CD8-positive, alpha-beta memory T cell (primary cell): ENCODE measurements around the gene CAT. TPM values are rescaled to one million over a fixed set of nuclear protein-coding genes. Genes with fewer than 3 reads are reported as not detected.
A peak's percentile ranks its signal among the peaks of the same experiment; 100 is the strongest.

ENCODE experiments used
- CTCF ChIA-PET: fragments of 350-600 bp; sonication (Branson Sonifier 250); formaldehyde crosslinking; loops from one replicate; lab custom pipeline; 2021; ENCODE audit warnings: antibody characterized with exemption; lab: Charles Lee
- POLR2A ChIA-PET: fragments of 350-600 bp; sonication (Branson Sonifier 250); formaldehyde crosslinking; loops from one replicate; lab custom pipeline; 2021; ENCODE audit warnings: antibody characterized with exemption; lab: Charles Lee
- DNase-seq, 5 donors: peaks; one replicate each; pipeline versions ENCODE4 v3.0.0 to v3.0.0-alpha.2; 2020 to 2022; ENCODE audit warnings: mixed read lengths in 1 of 5
- H3K27ac ChIP-seq: one replicate; pipeline ENCODE4 v1.7.0; 2013; ENCODE audit warnings: low read depth, mild to moderate bottlenecking, low read length, moderate library complexity
- H3K27me3 ChIP-seq: 2 replicates; pipeline ENCODE4 v1.7.0; 2013; ENCODE audit warnings: low read length, mild to moderate bottlenecking; ENCODE audit not compliant: insufficient read depth, poor library complexity, severe bottlenecking
- H3K36me3 ChIP-seq: 2 replicates; pipeline ENCODE4 v1.7.0; 2013; ENCODE audit warnings: mild to moderate bottlenecking, low read length, moderate library complexity; ENCODE audit not compliant: insufficient read depth
- H3K4me1 ChIP-seq: 2 replicates; pipeline ENCODE4 v1.7.0; 2013; ENCODE audit warnings: mild to moderate bottlenecking, low read length, moderate library complexity; ENCODE audit not compliant: insufficient read depth
- H3K4me3 ChIP-seq: 2 replicates; pipeline ENCODE4 v1.7.0; 2013; ENCODE audit warnings: mild to moderate bottlenecking, low read length
- H3K9me3 ChIP-seq: 2 replicates; pipeline ENCODE4 v1.7.0; 2013; ENCODE audit warnings: mild to moderate bottlenecking, low read length
- H3K27ac Mint-ChIP-seq, 8 donors: one replicate each; pipeline ENCODE4 v1.8.0; 2020 to 2021; ENCODE audit warnings: mixed read lengths in 8 of 8, mild to moderate bottlenecking in 6 of 8, inconsistent platforms in 3 of 8, moderate library complexity in 3 of 8
- H3K27me3 Mint-ChIP-seq, 2 donors: one replicate each; pipeline ENCODE4 v1.8.0; 2020 to 2021; ENCODE audit warnings: mixed read lengths in 2 of 2, mild to moderate bottlenecking in 1 of 2, moderate library complexity in 1 of 2
- H3K36me3 Mint-ChIP-seq, 3 donors: one replicate each; pipeline ENCODE4 v1.8.0; 2020 to 2021; ENCODE audit warnings: mixed read lengths in 3 of 3, inconsistent platforms in 1 of 3, mild to moderate bottlenecking in 1 of 3
- H3K4me1 Mint-ChIP-seq, 3 donors: one replicate each; pipeline ENCODE4 v1.8.0; 2020 to 2021; ENCODE audit warnings: mixed read lengths in 3 of 3, inconsistent platforms in 1 of 3, mild to moderate bottlenecking in 1 of 3
- H3K4me3 Mint-ChIP-seq, 7 donors: one replicate each; pipeline ENCODE4 v1.8.0; 2020 to 2021; ENCODE audit warnings: mixed read lengths in 7 of 7, mild to moderate bottlenecking in 6 of 7, moderate library complexity in 4 of 7, inconsistent platforms in 2 of 7
- H3K9me3 Mint-ChIP-seq, 5 donors: one replicate each; pipeline ENCODE4 v1.8.0; 2020 to 2022; ENCODE audit warnings: mixed read lengths in 5 of 5, mild to moderate bottlenecking in 3 of 5, moderate library complexity in 2 of 5, inconsistent platforms in 1 of 5
- polyA plus RNA-seq: library from polyadenylated mRNA; unstranded; fragments of 300-500 nt; fragmentation: Illumina TruSeq; gene quantifications from one replicate; pipeline ENCODE4 v1.2.3, GENCODE V29; 2021
- total RNA-seq, 2 experiments: library from RNA; stranded (reverse); gene quantifications; one replicate each; pipeline ENCODE4 v1.2.3, GENCODE V29; 2021

Gene CAT
- total and polyA plus RNA-seq, 3 experiments from 2014 or later, result 21.8 to 80.4 (median 23.4) TPM

DNA sequence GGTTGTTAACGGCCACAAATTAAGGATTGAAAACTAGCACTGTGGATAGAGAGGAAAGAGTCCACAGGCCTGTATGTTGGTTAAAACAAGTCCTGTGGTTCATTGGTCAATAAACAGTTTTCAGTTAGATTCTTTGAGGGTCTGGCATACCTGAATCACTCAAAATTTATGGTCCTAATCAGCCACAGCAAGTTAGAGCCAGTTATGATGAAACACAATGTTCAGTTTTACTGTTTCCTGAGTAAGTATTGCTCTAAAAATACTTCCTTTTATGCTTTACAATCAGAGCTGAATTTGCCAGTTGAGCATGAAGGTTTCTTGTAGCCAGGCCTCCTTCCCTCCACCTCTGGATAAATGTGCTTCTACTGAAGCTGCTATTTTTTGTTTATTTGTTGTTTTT lies 12.9 kb upstream of the CAT start:
- Mint-ChIP-seq H3K36me3 (peaks cover 0 to 1% (median 0%) of the 10 kb centered on the region in 3 donors), H3K4me1 (peaks cover 0 to 3% (median 2%) of the 10 kb centered on the region in 3 donors), H3K4me3 (no peak overlapping the region), H3K27ac (no peak overlapping the region), H3K27me3 (peaks cover 7 to 38% of the 10 kb centered on the region in 2 donors), H3K9me3 (no peaks in the 10 kb centered on the region)
- H3K27me3 ChIP-seq, result no peaks in the 10 kb centered on the region
- CTCF ChIA-PET, result no interaction called here
- no peak overlapping the region for H3K27ac ChIP-seq
- H3K4me3 ChIP-seq, result no peak overlapping the region
- H3K36me3 ChIP-seq, result no peaks in the 10 kb centered on the region
- POLR2A ChIA-PET, result no interaction called here
- H3K4me1 ChIP-seq, result no peaks in the 10 kb centered on the region
- no peak for DNase-seq
- no peaks in the 10 kb centered on the region for H3K9me3 ChIP-seq

- CTCF ChIA-PET, result no interaction called here
- Mint-ChIP-seq H3K36me3 (peaks cover 0 to 1% (median 0%) of the 10 kb centered on the region in 3 donors), H3K9me3 (no peaks in the 10 kb centered on the region), H3K27me3 (peaks cover 4 to 31% of the 10 kb centered on the region in 2 donors), H3K4me3 (no peak overlapping the region), H3K27ac (no peak overlapping the region), H3K4me1 (peaks cover 0 to 3% (median 2%) of the 10 kb centered on the region in 3 donors)
- Histone ChIP-seq H3K27me3 (no peaks in the 10 kb centered on the region), H3K4me1 (no peaks in the 10 kb centered on the region), H3K4me3 (no peak overlapping the region), H3K9me3 (no peaks in the 10 kb centered on the region), H3K36me3 (no peaks in the 10 kb centered on the region), H3K27ac (no peak overlapping the region)
- no peak for DNase-seq
- POLR2A ChIA-PET, result no interaction called here
Observed at GRCh38 chr11:34426766-34427185, 12.0 kb upstream of the CAT start.

DNA sequence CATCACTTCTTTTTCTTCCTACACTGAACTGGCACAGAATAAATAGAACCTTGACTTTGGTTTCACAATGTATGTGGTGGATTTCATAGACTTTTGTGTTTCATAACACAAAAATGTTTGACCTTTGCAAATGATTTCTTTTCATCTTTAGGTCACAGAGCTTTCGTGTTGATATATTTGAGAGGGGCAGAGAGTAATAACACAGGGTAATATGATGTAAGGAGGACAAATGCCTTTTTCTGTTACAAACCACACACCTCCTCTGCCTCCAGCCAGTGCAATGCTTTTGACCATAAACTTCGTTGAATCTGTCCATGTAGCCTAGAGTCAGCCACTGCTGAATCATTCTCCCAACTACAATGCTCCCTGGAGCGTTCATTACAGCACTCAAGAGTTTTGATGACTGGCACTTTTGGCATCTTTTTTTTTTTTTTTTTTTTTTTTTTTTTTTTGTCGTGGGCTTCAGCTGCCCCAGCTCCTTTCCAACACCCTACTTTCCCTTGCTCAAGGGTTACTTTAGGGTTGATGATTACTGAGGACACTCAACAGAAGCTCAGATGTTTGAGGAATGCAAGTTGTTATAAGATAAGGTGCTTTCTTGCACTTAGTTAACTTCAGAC lies 11.4 kb upstream of the CAT start:
- H3K27me3 Mint-ChIP-seq, result peaks cover 4 to 27% of the 10 kb centered on the region in 2 donors
- H3K4me3 Mint-ChIP-seq, result no peak overlapping the region
- peaks cover 0 to 3% (median 2%) of the 10 kb centered on the region in 3 donors for H3K4me1 Mint-ChIP-seq
- H3K27me3 ChIP-seq, result no peaks in the 10 kb centered on the region
- H3K27ac Mint-ChIP-seq, result peak overlapping the region in 1 of 8 donors; percentile 75
- H3K36me3 ChIP-seq, result no peaks in the 10 kb centered on the region
- peaks cover 0 to 1% (median 0%) of the 10 kb centered on the region in 3 donors for H3K36me3 Mint-ChIP-seq
- no peak for DNase-seq
- no peaks in the 10 kb centered on the region for H3K9me3 Mint-ChIP-seq
- H3K27ac ChIP-seq, result no peak overlapping the region
- H3K4me3 ChIP-seq, result no peak overlapping the region
- H3K9me3 ChIP-seq, result no peaks in the 10 kb centered on the region
- H3K4me1 ChIP-seq, result no peaks in the 10 kb centered on the region
- CTCF ChIA-PET, result no interaction called here
- POLR2A ChIA-PET, result no interaction called here

DNA sequence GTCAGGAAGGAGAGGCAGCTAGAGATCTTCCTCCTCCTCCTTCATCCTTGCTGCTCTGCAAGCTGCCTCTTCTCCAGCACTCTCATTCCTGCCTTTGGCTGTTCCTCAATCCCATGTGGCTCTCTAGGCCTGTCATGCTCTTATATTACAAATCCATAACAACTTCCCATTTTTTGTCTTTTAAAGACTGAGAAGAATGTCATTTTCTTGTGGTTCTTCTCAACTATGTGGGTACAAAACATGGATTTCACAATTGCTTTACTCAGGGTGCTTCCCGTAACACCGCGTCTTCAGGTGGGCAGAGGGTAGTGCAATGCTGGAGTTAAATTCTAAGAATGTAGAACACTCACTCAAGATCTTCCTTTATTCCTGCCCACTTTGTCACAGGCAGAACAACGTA lies 6.8 kb upstream of the CAT start:
- no peak for DNase-seq
- H3K27me3 ChIP-seq, result no peaks in the 10 kb centered on the region
- ChIA-PET CTCF (interaction anchor here (2.0 kb wide), 1 partner anchor 258 kb away, joined by 4 read pairs; no protein-coding TSS in a partner anchor), POLR2A (no interaction called here)
- no peak overlapping the region for H3K27ac ChIP-seq
- peaks cover 0 to 1% (median 0%) of the 10 kb centered on the region in 3 donors for H3K36me3 Mint-ChIP-seq
- no peaks in the 10 kb centered on the region for H3K9me3 Mint-ChIP-seq
- no peaks in the 10 kb centered on the region for H3K9me3 ChIP-seq
- H3K4me3 ChIP-seq, result no peak overlapping the region
- H3K4me3 Mint-ChIP-seq, result no peak overlapping the region
- peaks cover 0 to 6% of the 10 kb centered on the region in 2 donors for H3K27me3 Mint-ChIP-seq
- H3K4me1 Mint-ChIP-seq, result peaks cover 0 to 3% (median 2%) of the 10 kb centered on the region in 3 donors
- no peaks in the 10 kb centered on the region for H3K4me1 ChIP-seq
- no peaks in the 10 kb centered on the region for H3K36me3 ChIP-seq
- H3K27ac Mint-ChIP-seq, result no peak overlapping the region

GRCh38 chr11:34432822-34433221 lies 5.9 kb upstream of the CAT start:
- Mint-ChIP-seq H3K27ac (no peak overlapping the region), H3K9me3 (no peaks in the 10 kb centered on the region), H3K4me3 (no peak overlapping the region), H3K4me1 (peaks cover 0 to 7% (median 4%) of the 10 kb centered on the region in 3 donors), H3K27me3 (peaks cover 0 to 3% of the 10 kb centered on the region in 2 donors), H3K36me3 (peaks cover 0 to 1% (median 0%) of the 10 kb centered on the region in 3 donors)
- H3K27ac ChIP-seq, result no peak overlapping the region
- ChIA-PET CTCF (no interaction called here), POLR2A (no interaction called here)
- no peak overlapping the region for H3K4me3 ChIP-seq
- H3K4me1 ChIP-seq, result peaks cover 2% of the 10 kb centered on the region
- H3K27me3 ChIP-seq, result no peaks in the 10 kb centered on the region
- no peaks in the 10 kb centered on the region for H3K36me3 ChIP-seq
- no peaks in the 10 kb centered on the region for H3K9me3 ChIP-seq
- no peak for DNase-seq

DNA sequence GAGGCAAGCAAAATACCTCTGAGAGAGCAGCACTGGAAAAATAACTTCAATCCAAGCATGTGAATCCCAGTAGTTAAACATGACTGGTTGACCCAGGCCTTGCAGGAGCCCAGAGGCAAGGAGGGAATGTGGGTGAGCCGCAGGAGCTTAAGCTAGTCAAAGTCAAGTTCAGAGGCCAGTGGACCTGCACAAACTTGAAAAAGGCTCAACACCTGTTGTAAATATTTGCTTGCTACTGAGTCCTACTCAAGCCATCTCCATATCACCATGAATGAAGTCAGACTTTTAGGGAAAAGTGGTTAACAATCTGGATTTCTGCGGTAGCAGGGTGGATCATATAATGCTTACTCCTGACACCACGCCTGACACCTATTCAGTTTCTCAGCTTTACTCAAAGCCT lies 4.8 kb upstream of the CAT start:
- peaks cover 8% of the 10 kb centered on the region for H3K4me1 ChIP-seq
- no peak overlapping the region for H3K4me3 ChIP-seq
- peaks cover 0 to 5% (median 1%) of the 10 kb centered on the region in 3 donors for H3K36me3 Mint-ChIP-seq
- DNase-seq, result no peak
- ChIA-PET CTCF (no interaction called here), POLR2A (no interaction called here)
- H3K27me3 ChIP-seq, result no peaks in the 10 kb centered on the region
- H3K27ac ChIP-seq, result no peak overlapping the region
- H3K27me3 Mint-ChIP-seq, result peaks cover 2 to 3% of the 10 kb centered on the region in 2 donors
- peaks cover 6 to 17% (median 10%) of the 10 kb centered on the region in 3 donors for H3K4me1 Mint-ChIP-seq
- H3K4me3 Mint-ChIP-seq, result no peak overlapping the region
- no peaks in the 10 kb centered on the region for H3K9me3 ChIP-seq
- H3K9me3 Mint-ChIP-seq, result no peaks in the 10 kb centered on the region
- H3K27ac Mint-ChIP-seq, result no peak overlapping the region
- no peaks in the 10 kb centered on the region for H3K36me3 ChIP-seq

DNA sequence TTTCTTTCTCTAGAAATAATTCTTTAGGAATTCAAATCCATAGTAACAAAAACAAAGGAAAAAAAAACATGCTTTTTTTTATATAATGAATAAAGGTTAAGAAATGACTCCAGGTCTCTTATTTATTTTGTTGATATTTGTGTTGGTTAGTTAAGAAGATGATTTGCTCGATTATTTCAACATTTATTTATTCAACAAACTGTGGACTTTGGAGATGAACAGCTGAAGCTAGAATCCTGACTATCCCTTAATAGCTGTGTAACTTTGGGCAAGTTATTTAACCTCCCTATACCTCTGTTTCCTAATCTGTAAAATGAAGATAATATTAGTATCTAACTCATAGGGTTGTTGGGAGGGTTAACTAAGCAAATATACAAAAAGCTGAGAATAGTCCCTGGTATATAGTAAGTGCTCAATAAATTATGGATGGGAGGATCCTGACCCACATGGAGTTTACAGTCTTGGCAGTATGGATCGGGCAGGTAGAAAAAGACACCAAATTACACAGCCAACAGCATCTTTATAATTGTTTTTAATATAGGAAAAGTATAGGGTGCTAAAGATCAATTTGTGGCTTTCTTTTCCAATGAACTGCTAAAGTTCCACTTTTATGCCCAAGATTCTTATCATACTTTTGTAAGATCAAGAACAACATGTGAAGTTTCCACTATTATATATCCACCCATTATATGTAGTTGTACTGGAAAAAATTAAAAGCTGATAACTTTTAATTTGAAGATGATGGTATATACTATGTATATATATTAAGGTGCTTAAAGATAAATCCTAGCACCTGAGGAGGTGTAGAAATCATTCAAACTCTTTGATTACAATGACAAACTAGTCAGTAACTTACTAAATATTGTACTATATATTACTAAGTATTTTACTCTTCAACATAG lies 1.3 kb upstream of the CAT start:
- Mint-ChIP-seq H3K36me3 (peaks cover 0 to 11% (median 0%) of the 10 kb centered on the region in 3 donors), H3K9me3 (no peaks in the 10 kb centered on the region), H3K4me1 (peaks cover 24 to 39% (median 37%) of the 10 kb centered on the region in 3 donors), H3K27ac (peak overlapping the region in 2 of 8 donors; percentile 14 to 90), H3K27me3 (peaks cover 3 to 5% of the 10 kb centered on the region in 2 donors), H3K4me3 (peak overlapping the region in 3 of 7 donors; percentile 6 to 97 (median 96))
- ChIA-PET POLR2A (interaction anchor here (0.5 to 0.7 kb wide), 2 partner anchors 478 to 1276 kb away, joined by 4 read pairs; partner anchors contain the start of gene CSTF3), CTCF (no interaction called here)
- H3K4me3 ChIP-seq, result no peak overlapping the region
- peaks cover 18% of the 10 kb centered on the region for H3K4me1 ChIP-seq
- H3K27ac ChIP-seq, result no peak overlapping the region
- no peaks in the 10 kb centered on the region for H3K36me3 ChIP-seq
- DNase-seq, result no peak
- no peaks in the 10 kb centered on the region for H3K27me3 ChIP-seq
- no peaks in the 10 kb centered on the region for H3K9me3 ChIP-seq
